ENCODE results near the gene PHTF2.

PHTF2 gene

DNA sequence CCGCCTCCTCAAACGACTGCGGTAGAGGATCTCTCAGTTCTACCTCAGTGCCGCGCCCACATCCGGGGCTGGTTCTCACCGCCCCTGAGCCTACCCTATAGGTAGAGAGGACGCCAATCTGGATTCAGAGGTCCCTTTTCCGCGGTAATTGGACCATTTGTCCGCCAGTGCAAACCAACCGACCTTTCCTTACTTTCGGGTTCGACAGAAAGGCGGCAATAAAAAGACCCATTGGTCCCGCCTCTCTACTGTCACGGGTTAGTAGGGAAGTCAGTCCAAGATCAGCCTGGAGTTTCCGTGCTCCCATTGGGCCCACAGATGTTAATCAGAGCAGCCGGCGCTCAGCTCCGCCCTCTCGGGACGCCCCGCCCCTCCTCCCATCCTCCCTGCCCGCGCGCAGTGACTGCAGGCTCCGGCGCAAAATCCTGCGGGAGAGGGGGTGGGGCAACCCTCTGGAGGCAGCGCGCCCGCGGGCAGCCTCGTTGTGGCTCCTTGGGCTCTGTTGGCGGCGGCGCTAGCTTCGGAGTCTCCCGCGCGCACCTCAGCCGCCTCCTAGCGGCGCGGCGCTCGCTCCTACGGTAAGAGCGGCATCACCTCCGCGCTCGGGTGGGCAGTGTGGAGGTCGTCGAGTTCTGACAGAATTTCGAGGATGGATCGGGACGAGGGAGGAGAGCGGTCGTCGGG is at the start of gene PHTF2, which contains the start of gene TMEM60:
TSS of gene PHTF2 (plus strand) at position 380 of the 684 bp plus-strand sequence.
TSS of gene TMEM60 (minus strand) at position 41 of the 684 bp plus-strand sequence. CDS start 4,061 bp downstream, outside the sequence.
- FAIRE-seq (no peak), DNase-seq (ENCODE audit: insufficient read length, low spot score) (peak; percentile 73)
- TF ChIP-seq, protein P1, sequence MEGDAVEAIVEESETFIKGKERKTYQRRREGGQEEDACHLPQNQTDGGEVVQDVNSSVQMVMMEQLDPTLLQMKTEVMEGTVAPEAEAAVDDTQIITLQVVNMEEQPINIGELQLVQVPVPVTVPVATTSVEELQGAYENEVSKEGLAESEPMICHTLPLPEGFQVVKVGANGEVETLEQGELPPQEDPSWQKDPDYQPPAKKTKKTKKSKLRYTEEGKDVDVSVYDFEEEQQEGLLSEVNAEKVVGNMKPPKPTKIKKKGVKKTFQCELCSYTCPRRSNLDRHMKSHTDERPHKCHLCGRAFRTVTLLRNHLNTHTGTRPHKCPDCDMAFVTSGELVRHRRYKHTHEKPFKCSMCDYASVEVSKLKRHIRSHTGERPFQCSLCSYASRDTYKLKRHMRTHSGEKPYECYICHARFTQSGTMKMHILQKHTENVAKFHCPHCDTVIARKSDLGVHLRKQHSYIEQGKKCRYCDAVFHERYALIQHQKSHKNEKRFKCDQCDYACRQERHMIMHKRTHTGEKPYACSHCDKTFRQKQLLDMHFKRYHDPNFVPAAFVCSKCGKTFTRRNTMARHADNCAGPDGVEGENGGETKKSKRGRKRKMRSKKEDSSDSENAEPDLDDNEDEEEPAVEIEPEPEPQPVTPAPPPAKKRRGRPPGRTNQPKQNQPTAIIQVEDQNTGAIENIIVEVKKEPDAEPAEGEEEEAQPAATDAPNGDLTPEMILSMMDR (IDR thresholded peaks at IDR 0.05; ENCODE audit: insufficient read depth, missing control alignments) = peak; percentile 45

GRCh38 chr7:77752016-77752415 is 46.6 kb upstream of the PHTF2 start:
- TF ChIP-seq, protein P1 (IDR thresholded peaks at IDR 0.05; ENCODE audit: insufficient read depth, missing control alignments) = no peak
- no peak for DNase-seq (ENCODE audit: insufficient read length, low spot score)
- FAIRE-seq = no peak

DNA sequence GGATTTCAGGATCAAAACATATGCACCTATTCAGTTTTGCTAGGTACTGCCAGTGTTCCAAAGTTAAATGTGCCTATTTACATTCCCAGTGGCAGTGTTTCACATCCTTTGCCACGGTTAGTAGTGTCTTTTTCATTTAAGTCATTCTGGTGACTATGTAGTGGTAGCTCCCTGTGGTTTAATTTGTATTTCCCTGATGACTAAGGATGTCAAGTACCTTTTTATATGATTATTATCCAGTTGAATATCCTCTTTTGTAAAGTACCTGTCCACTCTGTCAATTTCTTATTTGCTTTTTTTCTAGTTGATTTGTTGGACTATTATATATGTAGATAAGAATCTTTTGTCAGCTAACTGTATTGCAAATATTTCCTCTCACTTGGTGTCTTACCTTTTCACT is 45.4 kb upstream of the PHTF2 start:
- TF ChIP-seq, protein P1 (IDR thresholded peaks at IDR 0.05; ENCODE audit: insufficient read depth, missing control alignments) = no peak
- FAIRE-seq (no peak), DNase-seq (ENCODE audit: insufficient read length, low spot score) (no peak)

- FAIRE-seq (no peak), DNase-seq (ENCODE audit: insufficient read length, low spot score) (no peak)
- TF ChIP-seq, protein P1 (IDR thresholded peaks at IDR 0.05; ENCODE audit: insufficient read depth, missing control alignments) = no peak
Observed at GRCh38 chr7:77757589-77757988, 41.0 kb upstream of the PHTF2 start.

DNA sequence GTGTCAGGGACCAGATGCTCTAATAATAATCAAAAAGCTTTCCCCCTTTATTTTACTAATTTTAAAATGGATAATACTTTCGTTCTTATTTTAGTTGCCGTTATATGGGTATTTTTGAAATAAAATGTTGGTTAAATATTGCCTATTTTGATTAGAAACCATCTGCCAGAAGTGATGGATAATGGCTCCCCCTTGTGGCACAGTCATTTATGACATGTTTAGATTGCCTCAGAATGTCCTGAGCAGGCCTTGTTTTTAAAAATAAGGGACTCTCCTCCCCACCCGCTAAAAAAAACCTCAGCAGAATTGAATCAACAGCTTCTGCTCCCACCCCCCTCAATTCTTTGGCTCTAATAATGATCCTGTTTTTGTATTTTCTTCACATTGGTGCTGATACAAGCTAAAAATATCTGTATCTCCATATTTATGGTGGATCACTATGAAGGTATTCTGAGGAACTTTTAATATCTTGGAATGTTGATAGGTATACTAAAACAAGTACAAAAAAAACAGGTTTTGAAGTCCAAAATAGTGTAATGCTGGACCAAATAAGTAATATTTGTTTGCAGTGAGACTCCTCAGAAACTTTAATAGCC is 39.2 kb upstream of the PHTF2 start:
- DNase-seq (ENCODE audit: insufficient read length, low spot score) (no peak), FAIRE-seq (peak; percentile 63)
- TF ChIP-seq, protein P1 (IDR thresholded peaks at IDR 0.05; ENCODE audit: insufficient read depth, missing control alignments) = peak; percentile 87

DNA sequence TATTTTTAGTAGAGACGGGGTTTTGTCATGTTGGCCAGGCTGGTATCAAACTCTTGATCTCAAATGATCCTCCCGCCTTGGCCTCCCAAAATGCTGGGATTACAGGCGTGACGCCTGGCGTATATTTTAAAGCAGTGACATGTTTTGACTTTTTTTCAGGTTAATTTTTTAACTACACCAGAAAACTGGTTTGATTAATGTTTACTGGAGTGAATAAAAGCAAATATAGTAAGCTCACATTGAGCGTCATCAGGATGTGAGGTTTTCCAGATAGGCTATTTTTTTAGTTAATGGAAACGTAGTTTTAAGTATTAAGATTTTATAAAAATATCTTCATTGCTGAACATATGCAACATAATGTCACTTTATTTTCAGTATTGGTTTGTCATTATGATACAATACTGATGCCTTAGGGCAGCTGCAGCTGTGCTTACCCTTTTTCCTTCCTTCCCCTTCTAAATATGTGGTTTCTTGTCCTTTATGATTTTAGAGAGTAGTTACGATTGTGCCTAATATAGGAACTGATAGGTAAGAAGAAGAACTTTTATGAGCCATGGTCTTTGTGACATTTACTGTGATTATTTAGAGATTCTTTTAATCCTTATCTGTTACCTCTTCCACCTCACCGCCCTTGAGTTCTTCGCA is 37.6 kb upstream of the PHTF2 start:
- no peak for FAIRE-seq
- TF ChIP-seq, protein P1 (IDR thresholded peaks at IDR 0.05; ENCODE audit: insufficient read depth, missing control alignments) = no peak
- DNase-seq (ENCODE audit: insufficient read length, low spot score) = no peak
